Measurements from ENCODE around the gene RNASE3.
"Not testable (repeated sequence)": the region's sequence is repeated elsewhere in the genome, so short reads cannot be mapped to it uniquely, and the experiment has no call there.

RNASE3 gene

GRCh38 chr14:20919038-20919756 lies 28.0 kb downstream of the RNASE3 start:
- not testable (repeated sequence) for DNase-seq (ENCODE audit: low spot score)

DNA sequence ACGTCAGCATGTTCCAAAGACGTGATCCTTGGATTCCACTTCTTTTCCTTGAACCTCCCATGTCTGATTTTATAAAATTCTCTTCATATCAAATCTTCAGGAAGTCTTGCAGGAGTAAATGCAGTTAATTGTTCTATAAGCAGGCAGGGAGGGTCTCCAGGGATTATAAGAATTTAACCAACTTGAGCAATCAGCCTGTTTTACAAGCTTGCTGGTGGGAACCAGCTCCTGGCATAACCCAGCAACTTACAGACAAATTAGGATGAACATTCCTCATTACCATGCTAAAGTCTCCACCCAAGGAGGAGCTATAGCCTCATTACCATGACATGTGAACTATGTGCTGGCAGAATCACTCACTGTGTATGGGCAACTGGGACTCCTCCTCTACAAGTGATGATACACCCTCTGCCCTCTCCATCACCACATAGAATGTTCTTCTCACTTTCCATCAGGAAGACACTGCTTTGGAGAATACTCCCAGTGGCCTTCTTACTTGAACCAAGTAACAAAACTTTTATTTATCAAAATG lies 32.6 kb downstream of the RNASE3 start:
- not testable (repeated sequence) for DNase-seq (ENCODE audit: low spot score)

GRCh38 chr14:20934148-20934762 lies 43.1 kb downstream of the RNASE3 start:
- peak; percentile 59 for DNase-seq (ENCODE audit: low spot score)

- no peak for DNase-seq (ENCODE audit: low spot score)
These were observed 44.3 kb downstream of the RNASE3 start for GRCh38 chr14:20935303-20935984.
